Hepatocyte (in vitro differentiated cells): ENCODE measurements around the gene RENBP. TPM values are rescaled to one million over a fixed set of nuclear protein-coding genes. Genes with fewer than 3 reads are reported as not detected.

Experiments
- DNase-seq: peaks from one replicate; pipeline ENCODE4 v3.0.0-alpha.2; 2016; ENCODE audit warnings: low spot score
- H2AFZ ChIP-seq: fragments of 200-600 bp; sonication (generic); 2 replicates; pipeline ENCODE4 v1.6.0; 2016; ENCODE audit warnings: antibody characterized with exemption, mild to moderate bottlenecking
- H3K27ac ChIP-seq: fragments of 200-600 bp; sonication (generic); 2 replicates; pipeline ENCODE4 v1.5.1; 2016; ENCODE audit warnings: mild to moderate bottlenecking
- H3K27me3 ChIP-seq: fragments of 200-600 bp; sonication (generic); 2 replicates; pipeline ENCODE4 v1.6.1; 2016
- H3K36me3 ChIP-seq: fragments of 200-600 bp; sonication (generic); replicated peaks from 2 replicates; pipeline ENCODE4 v1.5.1; 2016; ENCODE audit warnings: low read depth; ENCODE audit not compliant: insufficient read depth
- H3K4me1 ChIP-seq: fragments of 200-600 bp; sonication (generic); 2 replicates; pipeline ENCODE4 v1.5.1; 2016; ENCODE audit warnings: mild to moderate bottlenecking, moderate library complexity; ENCODE audit not compliant: insufficient read depth
- H3K4me2 ChIP-seq: fragments of 200-600 bp; sonication (generic); 2 replicates; pipeline ENCODE4 v1.6.0; 2016
- H3K4me3 ChIP-seq: fragments of 200-600 bp; sonication (generic); 2 replicates; pipeline ENCODE4 v1.5.1; 2016; ENCODE audit warnings: mild to moderate bottlenecking
- H3K79me2 ChIP-seq: fragments of 200-600 bp; sonication (generic); 2 replicates; pipeline ENCODE4 v1.6.0; 2017; ENCODE audit warnings: mild to moderate bottlenecking
- H3K9me2 ChIP-seq: fragments of 200-600 bp; sonication (generic); replicated peaks from 2 replicates; pipeline ENCODE4 v1.6.0; 2017; ENCODE audit warnings: mild to moderate bottlenecking; ENCODE audit not compliant: insufficient read depth
- H3K9me3 ChIP-seq: fragments of 200-600 bp; sonication (generic); 2 replicates; pipeline ENCODE4 v1.5.1; 2016; ENCODE audit warnings: low read depth, mild to moderate bottlenecking
- H4K20me1 ChIP-seq: fragments of 200-600 bp; sonication (generic); 2 replicates; pipeline ENCODE4 v1.6.0; 2016; ENCODE audit warnings: mild to moderate bottlenecking; ENCODE audit not compliant: insufficient read depth, poor library complexity, severe bottlenecking
- CTCF ChIP-seq: fragments of 200-600 bp; sonication (generic); IDR thresholded peaks from 2 replicates; pipeline ENCODE4 v1.5.1; 2016; ENCODE audit warnings: antibody characterized with exemption, mild to moderate bottlenecking; ENCODE audit not compliant: poor library complexity
- EZH2 ChIP-seq: fragments of 200-600 bp; sonication (generic); IDR thresholded peaks from 2 replicates; pipeline ENCODE4 v1.6.1; 2016; ENCODE audit warnings: antibody characterized with exemption, mild to moderate bottlenecking, borderline replicate concordance
- EZH2phosphoT487 ChIP-seq: fragments of 200-600 bp; sonication (generic); IDR thresholded peaks from one replicate; pipeline ENCODE4 v1.6.1; 2018; ENCODE audit warnings: antibody characterized with exemption, mild to moderate bottlenecking, low read depth, moderate library complexity; ENCODE audit not compliant: unreplicated experiment, severe bottlenecking
- WGBS: methylation state at CpG from one replicate; pipeline ENCODE4 v1.1.6; 2016; ENCODE audit warnings: low lambda C conversion rate; ENCODE audit errors: missing lambda C conversion rate; 5-methylcytosine and 5-hydroxymethylcytosine counted together
- polyA plus RNA-seq: library from polyadenylated mRNA; unstranded; fragments of >200 nt; fragmentation: Nextera tagmentation; extraction: Ambion mirVana; gene quantifications from 2 replicates; pipeline ENCODE4 v1.2.1, GENCODE V29; 2016
- total RNA-seq: library from RNA; depleted of rRNA; stranded (reverse); fragments of >200 nt; gene quantifications from 2 replicates; pipeline ENCODE4 v1.2.3, GENCODE V29; 2014

The RENBP gene
- total and polyA plus RNA-seq, 2 experiments from 2014 or later: 5.8 to 22.8 TPM

- Histone ChIP-seq H3K27me3 (no peaks in the 10 kb centered on the region), H3K9me2 (no peaks in the 10 kb centered on the region), H3K4me2 (peak within 1 kb of the TSS; percentile 85), H3K9me3 (no peaks in the 10 kb centered on the region), H3K79me2 (no peaks in the 10 kb centered on the region), H2AFZ (no peak within 1 kb of the TSS), H3K27ac (peak within 1 kb of the TSS; percentile 95), H3K4me3 (no peak within 1 kb of the TSS), H3K36me3 (no peaks in the 10 kb centered on the region), H3K4me1 (peaks cover 7% of the 10 kb centered on the region), H4K20me1 (no peaks in the 10 kb centered on the region)
- 65% methylated on average over 21 of the region's 59 CpGs for WGBS
- DNase-seq: no peak
- TF ChIP-seq CTCF (no peak), EZH2phosphoT487 (no peak), EZH2 (no peak)
These were observed 18.5 kb downstream of the RENBP start, which contains the start of gene ARHGAP4 for GRCh38 chrX:153925739-153926551. Gene ARHGAP4, minus strand, starts transcription at chrX:153926264. Its CDS starts 62 bp downstream, at chrX:153926202.

- Histone ChIP-seq H3K27ac (no peak overlapping the region), H3K4me2 (no peak overlapping the region)
- WGBS: 76% methylated on average over 4 of the region's 4 CpGs
These were observed 19.1 kb downstream of the RENBP start for GRCh38 chrX:153925387-153925738.

GRCh38 chrX:153924149-153924861 is 20.1 kb downstream of the RENBP start:
- Histone ChIP-seq H3K9me2 (no peaks in the 10 kb centered on the region), H3K4me2 (no peak overlapping the region), H4K20me1 (no peaks in the 10 kb centered on the region), H3K4me1 (peaks cover 7% of the 10 kb centered on the region), H3K27me3 (no peaks in the 10 kb centered on the region), H3K36me3 (no peaks in the 10 kb centered on the region), H3K9me3 (no peaks in the 10 kb centered on the region), H2AFZ (no peak overlapping the region), H3K79me2 (no peaks in the 10 kb centered on the region), H3K27ac (no peak overlapping the region), H3K4me3 (no peak overlapping the region)
- 59% methylated on average over 14 of the region's 14 CpGs for WGBS
- DNase-seq: no peak
- TF ChIP-seq EZH2phosphoT487: no peak
- peak; percentile 30 for TF ChIP-seq CTCF
- no peak for TF ChIP-seq EZH2

More at GRCh38 chrX:153925387-153925738, 19.1 kb downstream of the RENBP start:
- TF ChIP-seq CTCF: no peak
- no peak for TF ChIP-seq EZH2phosphoT487
- no peak for TF ChIP-seq EZH2
- peaks cover 7% of the 10 kb centered on the region for H3K4me1 ChIP-seq
- H3K9me2 ChIP-seq: no peaks in the 10 kb centered on the region
- no peaks in the 10 kb centered on the region for H3K36me3 ChIP-seq
- no peaks in the 10 kb centered on the region for H3K79me2 ChIP-seq
- no peaks in the 10 kb centered on the region for H3K27me3 ChIP-seq
- H2AFZ ChIP-seq: no peak overlapping the region
- H4K20me1 ChIP-seq: no peaks in the 10 kb centered on the region
- no peak overlapping the region for H3K4me3 ChIP-seq
- no peaks in the 10 kb centered on the region for H3K9me3 ChIP-seq
- no peak for DNase-seq
